NCI-H2029 (cell line): ENCODE measurements around the gene ZNF844.
A peak's percentile ranks its signal among the peaks of the same experiment; 100 is the strongest.
"Not testable (repeated sequence)": the region's sequence is repeated elsewhere in the genome, so short reads cannot be mapped to it uniquely, and the experiment has no call there.

ENCODE experiments used
- DNase-seq: peaks from one replicate; lab custom pipeline; 2025; lab: John Stamatoyannopoulos, UW

ZNF844 gene

GRCh38 chr19:12064590-12065538, at the start of gene ZNF844:
Gene ZNF844, plus strand, starts transcription at chr19:12064731. Its CDS starts 143 bp downstream, at chr19:12064874.
- peak; percentile 83 for DNase-seq

DNA sequence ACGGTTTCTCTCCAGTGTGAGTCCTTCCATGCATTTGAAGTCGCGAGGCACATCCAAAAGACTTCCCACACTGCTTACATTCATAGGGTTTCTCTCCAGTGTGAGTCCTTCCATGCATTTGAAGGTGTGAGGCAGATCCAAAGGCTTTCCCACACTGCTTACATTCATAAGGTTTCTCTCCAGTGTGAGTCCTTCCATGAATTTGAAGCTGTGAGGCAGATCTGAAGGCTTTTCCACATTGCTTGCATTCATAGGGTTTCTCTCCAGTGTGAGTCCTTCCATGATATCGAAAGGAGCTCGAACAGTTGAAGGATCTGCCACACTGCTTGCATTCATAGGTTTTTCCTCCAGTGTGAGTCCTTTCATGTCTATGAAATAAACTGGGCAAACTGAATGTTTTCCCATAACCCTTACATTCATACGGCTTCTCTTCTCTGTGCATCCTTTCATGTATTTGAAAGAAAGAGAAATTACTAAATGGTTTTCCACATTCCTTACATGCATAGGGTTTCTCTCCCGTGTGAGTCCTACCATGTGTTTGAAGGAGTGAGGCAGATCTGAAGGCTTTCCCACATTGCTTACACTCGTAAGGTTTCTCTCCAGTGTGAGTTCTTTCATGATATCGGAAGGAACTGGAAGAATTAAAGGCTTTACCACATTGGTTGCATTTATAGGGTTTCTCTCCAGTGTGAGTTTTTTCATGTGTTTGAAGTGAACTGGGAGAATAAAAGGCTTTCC, 49.3 kb upstream of the ZNF844 start:
- DNase-seq, result no peak

DNA sequence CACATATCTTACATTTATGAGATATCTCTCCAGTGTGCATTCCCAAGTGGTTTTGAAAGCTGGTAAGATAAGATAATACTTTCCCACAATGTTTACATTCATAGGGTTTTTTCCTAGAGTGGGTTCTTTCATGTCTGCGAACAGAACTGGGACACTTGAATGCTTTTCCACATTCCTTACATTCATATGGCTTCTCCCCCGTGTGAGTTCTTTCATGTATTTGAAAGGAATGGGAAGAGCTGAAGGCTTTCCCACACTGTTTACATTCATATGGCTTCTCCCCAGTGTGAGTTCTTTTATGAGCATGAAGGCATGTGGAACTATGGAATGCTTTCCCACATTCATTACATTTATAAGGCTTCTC, 48.8 kb upstream of the ZNF844 start:
- DNase-seq, result no peak

GRCh38 chr19:12034198-12034597, 30.3 kb upstream of the ZNF844 start:
- no peak for DNase-seq

DNA sequence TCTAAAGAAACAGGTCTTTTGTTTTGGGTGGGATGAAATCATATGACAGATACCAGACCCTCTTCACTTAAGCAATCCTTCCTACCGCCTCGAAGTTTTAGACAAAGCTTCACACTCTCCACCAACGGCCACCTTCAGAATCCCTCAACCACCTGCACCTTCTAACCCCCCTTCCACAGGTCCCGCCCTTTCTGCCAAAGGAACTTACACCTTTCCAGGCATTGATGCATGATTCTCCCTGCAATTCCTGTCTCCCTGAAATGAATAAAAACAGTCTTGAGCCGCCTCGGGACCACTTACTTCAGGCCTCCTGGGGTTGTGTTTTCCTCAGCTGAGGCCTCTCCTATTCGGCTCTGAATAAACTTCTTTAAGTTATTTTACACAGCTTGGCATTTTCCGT, 29.9 kb upstream of the ZNF844 start:
- no peak for DNase-seq

DNA sequence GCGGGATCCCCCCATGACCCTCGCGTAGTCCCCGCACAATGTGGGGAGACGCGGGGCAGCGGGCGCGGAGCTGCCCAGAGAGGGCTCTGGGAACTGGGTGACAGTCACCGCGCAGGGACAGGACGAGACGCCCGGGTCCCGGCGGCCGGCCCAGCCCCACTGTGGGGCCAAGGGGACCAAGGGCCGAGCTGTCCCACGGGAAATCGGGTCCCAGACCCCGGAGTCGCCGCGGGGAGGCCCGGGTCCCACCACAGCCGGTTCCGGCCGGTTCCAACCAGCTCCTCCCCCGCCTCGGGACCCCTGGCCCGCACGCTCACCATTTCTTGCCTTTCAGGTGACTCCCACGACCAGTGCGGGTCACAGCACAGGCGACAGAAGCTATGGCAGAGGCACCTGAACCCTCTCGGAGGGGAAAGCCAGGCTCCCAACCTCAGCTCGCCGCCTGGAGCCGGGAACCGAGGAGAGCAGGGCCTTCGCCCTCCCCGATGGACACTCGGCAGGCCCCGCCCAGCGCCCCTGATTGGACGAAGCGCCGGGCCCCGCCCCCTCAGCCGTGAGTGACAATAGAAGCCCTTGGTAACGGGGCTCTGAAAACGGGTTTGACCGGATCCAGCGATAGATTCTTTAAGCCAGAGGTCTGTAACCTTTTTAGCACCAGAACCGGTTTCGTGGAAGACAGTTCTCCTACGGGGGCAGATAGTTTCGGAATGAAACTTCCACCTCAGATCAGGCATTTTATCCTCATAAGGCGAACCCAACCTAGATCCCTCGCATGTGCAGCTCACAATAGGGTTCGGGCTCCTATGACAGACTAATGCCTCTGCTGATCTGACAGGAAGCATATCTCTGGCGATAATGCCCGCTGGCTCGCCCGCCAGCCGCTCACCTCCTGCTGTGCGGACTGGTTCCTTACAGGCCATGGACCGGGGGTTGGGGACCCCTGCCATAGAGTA, 29.0 kb upstream of the ZNF844 start, which contains the start of gene ZNF433:
ZNF433 (minus strand) TSS at position 460 of the 953 bp plus-strand sequence; CDS start at position 320, 140 bp downstream.
- peak; percentile 96 for DNase-seq

DNA sequence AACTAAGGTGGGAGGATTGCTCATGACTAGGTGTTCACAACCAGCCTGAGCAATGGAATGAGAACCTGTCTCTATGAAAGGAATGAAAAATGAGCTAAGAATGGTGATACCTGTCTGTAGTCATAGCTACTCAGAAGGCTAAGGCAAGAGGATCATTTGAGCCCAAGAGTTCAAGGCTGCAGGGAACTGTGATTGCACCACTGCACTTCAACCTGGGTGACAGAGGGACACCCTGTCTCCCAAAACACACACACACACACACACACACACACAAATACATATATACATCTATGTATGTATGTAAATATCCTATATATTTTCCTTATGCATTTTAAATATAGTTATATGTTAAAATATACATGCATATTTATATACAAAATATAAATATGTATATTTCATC, 21.6 kb upstream of the ZNF844 start:
- DNase-seq, result no peak

GRCh38 chr19:12043752-12044422, 20.6 kb upstream of the ZNF844 start:
- DNase-seq, result no peak

- DNase-seq, result no peak
Observed at GRCh38 chr19:12047868-12048267, 16.7 kb upstream of the ZNF844 start.

- DNase-seq, result no peak
Observed at GRCh38 chr19:12052091-12052496, 12.4 kb upstream of the ZNF844 start.

- peak; percentile 83 for DNase-seq
Observed at GRCh38 chr19:12052497-12053169, 11.9 kb upstream of the ZNF844 start, which contains the start of gene ZNF878. Gene ZNF878, minus strand, starts transcription at chr19:12052961. Its CDS starts 160 bp downstream, at chr19:12052801.

DNA sequence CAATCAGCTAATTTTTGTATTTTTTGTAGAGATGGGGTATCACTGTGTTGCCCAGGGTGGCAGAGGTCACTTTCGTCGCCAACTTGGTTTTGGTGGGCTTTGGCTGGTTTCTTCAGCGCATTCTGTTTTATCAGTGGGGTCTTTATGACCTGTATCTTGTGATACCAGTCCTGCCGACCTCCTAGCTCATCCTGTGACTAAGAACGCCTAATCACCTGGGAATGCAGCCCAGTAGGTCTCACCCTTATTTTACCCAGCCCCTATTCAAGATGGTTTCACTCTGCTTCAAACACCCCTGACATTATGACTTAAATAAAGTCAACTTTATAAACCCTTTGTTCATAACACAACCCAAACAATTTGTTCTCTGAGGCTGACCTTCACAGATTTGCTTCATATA, 8.7 kb upstream of the ZNF844 start:
- no peak for DNase-seq

DNA sequence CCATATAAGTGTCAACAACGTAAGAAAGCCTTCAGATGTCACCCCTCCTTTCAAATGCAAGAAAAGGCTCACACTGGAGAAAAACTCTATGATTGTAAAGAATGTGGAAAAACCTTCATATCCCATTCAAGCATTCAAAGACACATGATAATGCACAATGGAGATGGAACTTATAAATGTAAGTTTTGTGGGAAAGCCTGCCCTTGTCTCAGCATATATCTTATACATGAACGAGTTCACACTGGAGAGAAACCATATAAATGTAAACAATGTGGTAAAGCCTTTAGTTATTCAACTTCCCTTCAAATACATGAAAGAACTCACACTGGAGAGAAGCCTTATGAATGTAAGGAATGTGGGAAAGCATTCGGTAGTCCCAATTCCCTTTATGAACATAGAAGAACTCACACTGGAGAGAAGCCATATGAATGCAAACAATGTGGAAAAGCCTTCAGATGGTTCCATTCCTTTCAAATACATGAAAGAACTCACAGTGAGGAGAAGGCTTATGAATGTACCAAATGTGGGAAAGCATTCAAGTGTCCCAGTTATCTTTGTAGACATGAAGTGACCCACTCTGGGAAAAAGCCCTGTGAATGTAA, 11.1 kb downstream of the ZNF844 start:
- DNase-seq, result no peak

DNA sequence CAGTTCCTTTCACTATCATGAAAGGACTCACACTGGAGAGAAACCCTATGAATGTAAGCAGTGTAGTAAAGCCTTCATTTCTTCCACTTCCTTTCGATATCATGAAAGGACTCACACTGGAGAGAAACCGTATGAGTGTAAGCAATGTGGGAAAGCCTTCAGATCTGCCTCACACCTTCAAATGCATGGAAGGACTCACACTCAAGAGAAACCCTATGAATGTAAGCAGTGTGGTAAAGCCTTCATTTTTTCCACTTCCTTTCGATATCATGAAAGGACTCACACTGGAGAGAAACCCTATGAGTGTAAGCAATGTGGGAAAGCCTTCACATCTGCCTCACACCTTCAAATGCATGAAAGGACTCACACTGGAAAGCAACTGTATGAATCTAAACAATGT, 11.8 kb downstream of the ZNF844 start:
- DNase-seq, result not testable (repeated sequence)

GRCh38 chr19:12077375-12077774, 12.8 kb downstream of the ZNF844 start:
- DNase-seq, result no peak

DNA sequence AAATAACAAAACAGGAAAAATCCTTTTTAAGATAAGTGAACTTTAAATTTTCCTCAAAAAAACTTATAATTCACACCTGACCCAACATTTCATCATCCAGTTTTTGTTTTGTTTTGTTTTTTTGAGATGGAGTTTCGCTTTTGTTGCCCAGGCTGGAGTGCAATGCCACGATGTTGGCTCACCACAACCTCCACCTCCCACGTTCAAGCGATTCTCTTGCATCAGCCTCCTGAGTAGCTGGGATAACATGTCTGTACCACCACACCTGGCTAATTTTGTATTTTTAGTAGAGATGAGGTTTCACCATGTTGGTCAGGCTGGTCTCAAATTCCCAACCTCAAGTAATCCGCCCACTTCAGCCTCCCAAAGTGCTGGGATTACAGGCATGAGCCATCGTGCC, 18.8 kb downstream of the ZNF844 start:
- not testable (repeated sequence) for DNase-seq

DNA sequence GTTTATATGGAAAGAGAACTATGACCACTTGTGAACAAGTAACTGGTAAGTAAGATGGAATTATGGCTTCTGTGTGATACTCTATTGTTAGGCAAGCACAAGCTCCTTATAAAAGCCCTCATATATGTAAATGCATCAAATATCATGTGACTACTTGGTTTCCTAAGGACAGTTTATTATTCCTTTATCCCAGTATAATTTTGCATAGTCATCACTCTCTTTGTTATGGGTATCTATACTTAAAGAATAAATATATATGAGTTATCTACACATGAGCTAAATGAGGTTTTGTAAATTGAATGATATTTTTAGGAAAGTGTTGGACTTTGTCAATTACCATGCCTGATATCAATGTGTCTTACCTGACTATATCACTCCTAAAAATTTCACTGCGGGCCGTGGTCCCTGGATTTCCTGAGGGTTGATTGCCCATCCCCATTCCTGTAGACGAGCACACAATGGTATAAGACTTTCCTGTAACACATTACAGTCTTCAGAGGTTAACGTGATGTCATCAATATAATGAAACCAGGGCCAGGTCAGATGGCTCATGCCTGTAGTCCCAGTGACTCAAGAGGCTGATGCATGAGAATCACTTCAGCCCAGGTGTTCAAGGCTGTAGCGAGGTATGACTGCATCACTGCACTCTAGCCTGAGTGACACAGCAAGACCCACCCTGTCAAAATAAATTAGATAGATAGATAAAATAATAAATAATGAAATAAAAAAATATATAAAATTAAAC, 20.7 kb downstream of the ZNF844 start:
- no peak for DNase-seq

DNA sequence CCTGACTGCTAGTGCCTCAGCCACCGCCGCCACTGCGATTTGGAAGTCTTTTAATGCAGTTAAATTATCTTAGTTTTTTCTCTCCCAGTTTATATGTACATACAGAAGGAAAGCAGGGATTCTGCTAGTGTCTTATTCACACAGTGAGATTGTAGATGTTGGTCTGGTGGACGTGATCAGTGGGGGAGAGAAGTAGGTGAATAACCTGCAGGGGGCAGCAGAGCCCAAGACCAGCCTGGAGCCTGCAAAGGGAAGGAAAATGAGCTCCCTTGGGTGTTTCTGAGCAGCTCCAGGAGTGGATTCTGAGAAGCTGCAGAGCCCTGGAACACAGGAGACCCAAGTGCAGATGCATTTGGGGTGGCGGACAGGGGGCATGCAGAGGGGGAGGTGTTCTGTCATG, 26.3 kb downstream of the ZNF844 start:
- no peak for DNase-seq
